Keratinocyte (primary cell): ENCODE data around the gene DPYD. TPM values are rescaled to one million over a fixed set of nuclear protein-coding genes. Genes with fewer than 3 reads are reported as not detected.

Experiments
- DNase-seq: peaks from one replicate; pipeline ENCODE4 v3.0.0-alpha.2; 2011; ENCODE audit warnings: low read depth, missing footprints, low spot score
- FAIRE-seq: peaks from 2 replicates; lab custom pipeline; 2011; peaks lifted over from hg19 to GRCh38; lab: Jason Lieb, UNC
- H2AFZ ChIP-seq: 2 replicates; pipeline ENCODE4 v1.6.0; 2012; ENCODE audit warnings: low read length, control low read depth, inconsistent platforms; ENCODE audit not compliant: control insufficient read depth
- H3K27ac ChIP-seq: 2 replicates; pipeline ENCODE4 v1.5.1; 2011; ENCODE audit warnings: low read length; ENCODE audit not compliant: control insufficient read depth, insufficient read depth
- H3K27me3 ChIP-seq: 3 replicates; pipeline ENCODE4 v1.6.0; 2011; ENCODE audit warnings: low read length; ENCODE audit not compliant: control insufficient read depth, insufficient read depth; ENCODE audit errors: extremely low read depth
- H3K36me3 ChIP-seq, 2 experiments: 2 replicates in 1 of 2; 3 replicates in 1 of 2; pipeline ENCODE4 v1.5.1; 2011; ENCODE audit warnings: low read length in 2 of 2, mild to moderate bottlenecking in 1 of 2; ENCODE audit not compliant: control insufficient read depth in 2 of 2, insufficient read depth in 2 of 2; ENCODE audit errors: extremely low read depth in 1 of 2
- H3K4me1 ChIP-seq: 3 replicates; pipeline ENCODE4 v1.5.1; 2011; ENCODE audit warnings: low read length; ENCODE audit not compliant: control insufficient read depth, insufficient read depth; ENCODE audit errors: extremely low read depth
- H3K4me2 ChIP-seq: 3 replicates; pipeline ENCODE4 v1.6.0; 2011; ENCODE audit warnings: low read depth, low read length; ENCODE audit not compliant: control insufficient read depth, insufficient read depth; ENCODE audit errors: extremely low read depth
- H3K4me3 ChIP-seq, 3 experiments: fragments of 200-600 bp in 1 of 3; sonication (generic) in 1 of 3; 2 replicates in 2 of 3; 3 replicates in 1 of 3; pipeline ENCODE4 v1.5.1; 2011 to 2016; ENCODE audit warnings: low read length in 3 of 3, mild to moderate bottlenecking in 3 of 3, control low read depth in 2 of 3, inconsistent platforms in 1 of 3, low read depth in 1 of 3, mixed read lengths in 1 of 3, mixed run types in 1 of 3, moderate library complexity in 1 of 3; ENCODE audit not compliant: control insufficient read depth in 2 of 3, insufficient read depth in 2 of 3; ENCODE audit errors: extremely low read depth in 1 of 3
- H3K79me2 ChIP-seq: 2 replicates; pipeline ENCODE4 v1.6.0; 2012; ENCODE audit warnings: low read length; ENCODE audit not compliant: control insufficient read depth, insufficient read depth
- H3K9ac ChIP-seq: 3 replicates; pipeline ENCODE4 v1.6.0; 2011; ENCODE audit warnings: low read length; ENCODE audit not compliant: control insufficient read depth, insufficient read depth; ENCODE audit errors: extremely low read depth
- H3K9me1 ChIP-seq: 3 replicates; pipeline ENCODE4 v1.6.0; 2011; ENCODE audit warnings: low read length; ENCODE audit not compliant: control insufficient read depth, insufficient read depth; ENCODE audit errors: extremely low read depth
- H3K9me3 ChIP-seq: 2 replicates; pipeline ENCODE4 v1.5.1; 2012; ENCODE audit warnings: low read depth, low read length; ENCODE audit not compliant: control insufficient read depth
- H4K20me1 ChIP-seq: 3 replicates; pipeline ENCODE4 v1.6.0; 2011; ENCODE audit warnings: low read length; ENCODE audit not compliant: control insufficient read depth, insufficient read depth; ENCODE audit errors: extremely low read depth
- CTCF ChIP-seq, 3 experiments: IDR thresholded peaks in 1 of 3; conservative IDR thresholded peaks in 1 of 3; optimal IDR thresholded peaks in 1 of 3; 2 replicates in 2 of 3; 3 replicates in 1 of 3; pipeline versions ENCODE3 to v1.5.1; 2011; ENCODE audit warnings: low read length in 3 of 3, mild to moderate bottlenecking in 3 of 3, moderate library complexity in 2 of 3, control low read depth in 1 of 3, inconsistent platforms in 1 of 3; ENCODE audit not compliant: insufficient read depth in 2 of 3; ENCODE audit errors: extremely low read depth in 1 of 3
- EZH2 ChIP-seq: IDR thresholded peaks from one replicate; pipeline ENCODE4 v1.6.1; 2012; ENCODE audit warnings: inconsistent platforms, mild to moderate bottlenecking, low read length, moderate library complexity
- dilution Hi-C: fragments of 300-500 bp; cut with MboI; formaldehyde crosslinking; loops from one replicate; pipeline ENCODE4 v1.7.0; 2020; ENCODE audit warnings: low sequenced_read_pairs; ENCODE audit not compliant: extremely low pct_ligation_motif_present
- polyA plus RNA-seq, 5 experiments: library from polyadenylated mRNA; depleted of rRNA in 3 of 5; stranded (reverse) in 3 of 5; stranded (forward) in 1 of 5; unstranded in 1 of 5; fragments of >200 nt; gene quantifications; 1 replicate in 1 of 5; 2 replicates in 3 of 5; 3 replicates in 1 of 5; pipeline versions ENCODE4 v1.2.1 to v1.2.3, GENCODE V29; 2011 to 2012; ENCODE audit warnings: missing spikeins in 2 of 5, low read depth in 1 of 5, low replicate concordance in 1 of 5

Gene DPYD
- polyA plus RNA-seq, 1 donor (not counting 4 experiments of a cell fraction or from before 2014, with no cell fraction given): 1.9 TPM

DNA sequence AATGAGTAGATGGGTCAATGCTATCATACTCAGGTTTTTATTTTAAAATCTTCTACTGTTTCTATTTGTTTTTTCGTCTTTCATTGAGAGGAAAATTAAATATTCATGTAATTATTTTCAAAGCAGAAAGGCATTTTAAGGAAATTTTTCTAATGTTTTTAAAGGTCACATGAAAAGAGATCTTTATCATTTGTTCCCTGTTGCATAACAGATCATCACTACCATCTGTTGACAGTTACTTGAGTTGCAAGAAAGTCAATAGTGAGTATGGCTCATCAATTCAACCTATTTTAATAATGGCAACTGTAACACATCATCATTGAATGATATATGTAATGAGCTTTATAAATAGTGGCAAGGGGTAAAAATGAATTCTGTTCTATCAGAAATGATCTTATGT, 369.7 kb downstream of the DPYD start:
- dilution Hi-C loops: no loop called here
- no peaks in the 10 kb centered on the region for H3K36me3 ChIP-seq
- no peak overlapping the region for H3K4me2 ChIP-seq
- H2AFZ ChIP-seq: no peak overlapping the region
- H3K79me2 ChIP-seq: no peaks in the 10 kb centered on the region
- DNase-seq: no peak
- H4K20me1 ChIP-seq: no peaks in the 10 kb centered on the region
- no peak overlapping the region for H3K27ac ChIP-seq
- no peak for FAIRE-seq
- H3K9me3 ChIP-seq: no peaks in the 10 kb centered on the region
- no peak overlapping the region for H3K9ac ChIP-seq
- no peak overlapping the region for H3K4me3 ChIP-seq
- no peaks in the 10 kb centered on the region for H3K27me3 ChIP-seq
- H3K9me1 ChIP-seq: no peaks in the 10 kb centered on the region
- no peaks in the 10 kb centered on the region for H3K4me1 ChIP-seq
- no peak for TF ChIP-seq EZH2
- no peak for TF ChIP-seq CTCF (optimal IDR thresholded peaks at IDR 0.05 in 1 of 3, IDR thresholded peaks at IDR 0.05 in 1 of 3, conservative IDR thresholded peaks at IDR 0.05 in 1 of 3; ENCODE audit: extremely low read depth in 1 of 3, insufficient read depth in 2 of 3, low read length in 3 of 3)

GRCh38 chr1:97545446-97545845, 375.4 kb downstream of the DPYD start:
- Histone ChIP-seq H3K9me3 (no peaks in the 10 kb centered on the region), H3K4me3 (no peak overlapping the region), H4K20me1 (no peaks in the 10 kb centered on the region), H3K9me1 (no peaks in the 10 kb centered on the region), H3K4me1 (no peaks in the 10 kb centered on the region), H3K4me2 (no peak overlapping the region), H3K79me2 (no peaks in the 10 kb centered on the region), H3K27ac (no peak overlapping the region), H3K9ac (no peak overlapping the region), H2AFZ (no peak overlapping the region), H3K36me3 (no peaks in the 10 kb centered on the region), H3K27me3 (no peaks in the 10 kb centered on the region)
- TF ChIP-seq EZH2 (no peak), CTCF (optimal IDR thresholded peaks at IDR 0.05 in 1 of 3, IDR thresholded peaks at IDR 0.05 in 1 of 3, conservative IDR thresholded peaks at IDR 0.05 in 1 of 3; ENCODE audit: extremely low read depth in 1 of 3, insufficient read depth in 2 of 3, low read length in 3 of 3) (no peak)
- dilution Hi-C loops: no loop called here
- FAIRE-seq (no peak), DNase-seq (no peak)
